ENCODE data around the gene RNF43.
"Not testable (repeated sequence)": the region's sequence is repeated elsewhere in the genome, so short reads cannot be mapped to it uniquely, and the experiment has no call there.

RNF43 gene

DNA sequence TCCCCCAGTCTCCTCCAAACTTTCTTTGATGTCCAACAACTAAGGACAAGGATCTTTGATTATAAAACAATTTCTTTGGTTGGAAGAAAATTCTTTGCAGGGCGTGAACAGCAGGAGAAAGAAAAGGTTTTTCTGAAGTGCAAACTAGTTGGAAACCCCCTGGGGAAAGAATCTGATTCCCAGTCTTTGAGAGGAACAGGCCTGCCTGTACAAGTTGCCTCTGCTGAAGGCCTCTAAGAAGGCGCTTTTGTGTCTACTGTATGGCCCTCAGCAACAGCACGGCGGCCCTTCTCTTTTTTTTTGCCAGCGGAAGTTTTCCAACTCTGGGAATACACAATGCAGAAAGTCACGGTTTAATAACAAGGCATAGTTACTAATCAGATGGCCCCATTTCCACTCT is 14.0 kb downstream of the RNF43 start:
- no peak for DNase-seq

DNA sequence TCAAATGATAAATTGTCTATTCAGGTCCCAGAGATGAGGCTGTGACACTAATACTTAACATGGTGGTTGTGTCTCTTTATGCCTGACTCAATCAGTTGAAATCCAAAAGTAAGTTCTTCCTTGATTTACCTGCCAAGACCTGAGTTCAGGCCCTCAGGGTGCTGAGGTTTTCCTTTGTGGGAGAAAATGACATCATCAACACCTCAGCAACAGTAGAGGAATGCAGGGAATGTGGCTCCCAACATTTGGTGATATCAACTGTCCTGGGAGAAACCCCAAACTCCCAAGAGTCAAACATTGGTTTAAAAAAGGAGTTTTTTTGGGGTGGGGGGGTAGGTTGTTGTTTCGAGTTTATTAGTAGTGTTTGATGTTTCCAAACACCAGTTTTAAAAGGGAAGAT is 14.7 kb downstream of the RNF43 start:
- DNase-seq, result no peak

DNA sequence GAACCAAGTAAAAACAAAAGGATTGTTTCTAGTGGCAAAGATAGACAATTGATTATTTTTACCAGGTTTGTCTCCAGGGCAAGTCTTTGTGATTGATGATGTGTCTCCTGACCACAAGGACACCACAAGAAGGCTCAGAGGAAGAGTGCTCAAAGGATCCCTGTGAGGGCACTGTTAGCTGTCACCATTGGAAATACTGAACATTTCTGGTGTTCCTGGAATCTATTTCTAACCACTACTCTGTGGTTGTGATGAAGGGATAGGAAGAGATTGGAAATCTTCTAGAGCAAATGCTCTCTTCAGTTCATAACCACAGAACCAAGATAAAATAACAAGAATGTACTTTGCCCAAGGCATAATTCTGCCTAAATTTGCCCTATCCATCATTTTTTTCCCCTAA is 15.3 kb downstream of the RNF43 start:
- DNase-seq, result no peak

- DNase-seq, result no peak
These were observed 16.0 kb downstream of the RNF43 start for GRCh38 chr17:58401287-58401686.

GRCh38 chr17:58400826-58401225 is 16.5 kb downstream of the RNF43 start:
- no peak for DNase-seq

DNA sequence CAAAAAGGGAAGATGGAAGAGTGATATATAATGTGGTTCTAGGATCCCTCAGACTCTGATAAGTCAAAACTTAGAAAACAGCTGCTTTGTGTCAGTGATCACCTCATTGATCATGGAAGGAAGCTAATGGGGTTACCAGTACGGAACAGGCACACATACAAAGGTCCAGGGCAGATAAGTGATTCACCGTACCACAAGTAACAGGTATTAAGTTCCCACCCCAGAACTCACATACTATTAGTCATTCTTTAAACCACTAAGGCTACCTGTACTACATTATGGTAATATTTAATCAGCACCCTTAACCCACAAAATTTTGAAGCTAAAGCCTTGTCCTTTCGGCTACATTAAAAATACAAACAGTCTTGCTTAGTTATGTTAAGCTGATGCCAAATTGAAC is 17.4 kb downstream of the RNF43 start:
- no peak for DNase-seq

- no peak for DNase-seq
These were observed 18.6 kb downstream of the RNF43 start for GRCh38 chr17:58398574-58399266.

DNA sequence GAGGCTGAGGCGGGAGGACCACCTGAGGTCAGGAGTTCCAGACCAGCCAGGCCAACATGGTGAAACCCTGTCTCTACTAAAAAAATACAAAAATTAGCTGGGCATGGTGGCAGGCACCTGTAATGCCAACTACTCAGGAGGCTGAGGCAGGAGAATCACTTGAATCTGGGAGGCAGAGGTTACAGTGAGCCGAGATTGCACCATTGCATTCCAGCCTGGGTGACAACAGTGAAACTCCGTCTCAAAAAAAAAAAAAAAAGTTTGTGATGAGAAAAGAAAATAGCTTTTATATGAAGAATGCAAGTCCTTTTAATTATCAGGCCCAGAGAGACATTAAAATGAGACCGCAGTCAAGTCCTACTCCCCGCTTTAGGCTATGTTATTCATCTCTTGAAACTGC is 19.9 kb downstream of the RNF43 start:
- DNase-seq, result not testable (repeated sequence)

DNA sequence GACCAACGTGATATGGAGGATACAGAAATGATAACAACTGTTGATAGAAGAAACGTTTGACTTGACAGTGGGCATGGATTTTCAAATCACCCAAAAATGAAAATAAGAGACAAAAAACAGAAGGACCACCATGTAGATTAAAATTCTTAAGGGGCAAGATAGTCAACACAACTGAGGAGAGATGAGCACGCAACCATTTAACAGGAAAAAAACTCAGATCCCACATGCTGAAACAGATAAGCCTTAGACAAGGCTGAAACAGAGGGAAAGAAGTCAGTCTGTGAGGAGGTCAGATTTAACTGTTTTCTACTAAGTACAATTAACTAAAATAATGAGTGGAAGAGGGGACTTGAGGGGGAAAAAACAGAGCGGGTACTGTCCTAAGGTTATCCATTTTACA is 21.2 kb downstream of the RNF43 start:
- DNase-seq, result no peak

- DNase-seq, result no peak
These were observed 22.7 kb downstream of the RNF43 start for GRCh38 chr17:58394534-58395223.

- no peak for DNase-seq
These were observed 25.9 kb downstream of the RNF43 start for GRCh38 chr17:58391302-58391984.

- DNase-seq, result no peak
These were observed 26.4 kb downstream of the RNF43 start for GRCh38 chr17:58390884-58391283.

- no peak for DNase-seq
These were observed 28.8 kb downstream of the RNF43 start for GRCh38 chr17:58388302-58389190.

DNA sequence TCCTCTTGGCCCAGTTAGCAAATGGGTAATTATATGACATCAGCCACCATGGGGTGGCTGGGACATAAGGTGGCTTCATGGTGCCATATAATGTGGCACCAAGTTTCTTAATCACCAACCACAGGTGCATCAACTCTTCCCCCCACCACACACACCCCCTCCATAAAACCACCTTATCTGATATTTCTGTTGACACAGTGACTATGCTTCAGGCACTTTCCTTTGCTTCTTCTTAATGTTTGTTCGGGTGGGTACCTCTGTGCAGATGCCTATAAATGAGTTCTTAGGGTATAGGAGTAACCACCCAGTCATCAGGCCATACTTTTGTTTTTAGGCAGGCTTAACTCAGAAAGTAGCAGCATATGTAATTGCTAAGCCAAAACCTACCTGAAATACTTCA is 29.5 kb downstream of the RNF43 start:
- no peak for DNase-seq

DNA sequence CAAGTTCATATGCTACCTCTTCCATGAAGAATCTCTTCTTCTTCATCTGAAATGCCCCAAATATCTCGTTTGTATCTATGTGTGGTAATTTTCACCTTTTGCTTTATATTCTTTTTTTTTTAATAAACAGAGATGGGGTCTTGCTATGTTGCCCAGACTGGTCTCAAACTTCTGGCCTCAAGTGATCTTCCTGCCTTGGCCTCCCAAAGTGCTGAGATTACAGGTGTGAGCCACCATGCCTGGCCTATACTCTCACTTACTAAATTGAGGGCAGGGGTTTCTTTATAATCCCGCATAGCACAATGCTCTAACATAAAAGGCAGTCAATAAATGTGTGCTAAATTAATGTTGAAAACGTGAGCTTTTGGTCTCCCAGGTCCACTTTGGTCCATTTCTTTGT is 30.6 kb downstream of the RNF43 start:
- no peak for DNase-seq

DNA sequence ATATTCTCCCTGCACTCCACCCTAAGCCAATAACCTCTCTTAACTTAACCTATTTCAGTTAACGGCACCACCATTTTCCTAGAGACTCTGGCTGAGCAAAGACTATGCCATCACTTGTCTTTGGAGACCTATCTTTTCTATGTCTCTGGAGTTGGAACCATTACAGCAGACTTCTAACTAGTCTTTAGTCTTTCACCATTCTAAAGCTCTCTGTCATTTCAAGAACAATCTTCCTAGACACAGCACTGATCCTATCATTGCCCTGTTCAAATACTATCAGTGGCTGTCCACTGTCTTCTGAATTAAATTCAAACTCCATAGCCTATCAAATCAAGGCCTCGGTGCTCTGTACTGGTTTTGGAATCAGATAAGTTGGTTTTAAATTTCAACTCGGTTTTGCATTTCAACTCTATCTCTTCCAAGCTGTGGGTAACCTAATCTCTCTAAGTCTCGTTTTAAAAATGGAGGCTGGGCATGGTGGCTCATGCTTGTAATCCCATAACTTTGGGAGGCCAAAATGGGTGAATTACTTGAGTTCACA is 31.9 kb downstream of the RNF43 start:
- no peak for DNase-seq

- no peak for DNase-seq
These were observed 32.4 kb downstream of the RNF43 start for GRCh38 chr17:58384897-58385296.

DNA sequence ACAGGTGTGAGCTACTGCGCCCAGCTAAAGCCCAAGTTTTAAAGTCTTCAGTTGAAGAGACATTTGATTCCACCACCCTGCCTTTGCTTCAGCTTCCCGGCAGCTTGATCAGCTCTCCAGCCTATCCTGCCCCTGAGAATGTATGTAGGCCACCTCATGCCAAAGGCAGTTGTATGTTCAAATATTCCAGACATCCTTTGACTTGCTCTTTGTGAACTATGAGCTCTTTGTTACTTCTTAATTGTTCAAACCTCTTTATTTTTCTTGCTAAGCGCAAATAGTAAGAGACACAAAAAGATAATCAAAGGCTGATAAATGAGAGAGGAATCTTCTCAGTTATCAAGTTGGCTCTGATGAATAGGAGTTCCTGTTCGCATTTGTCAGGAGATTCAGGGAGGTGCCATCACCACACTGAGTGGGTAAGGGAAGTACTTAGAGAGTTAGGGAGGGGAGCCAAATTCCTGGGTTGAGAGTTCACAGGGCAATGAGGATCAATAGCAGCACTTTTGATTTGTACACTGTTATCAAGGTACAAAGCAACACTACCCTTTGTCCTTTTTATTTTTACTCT is 33.4 kb downstream of the RNF43 start:
- DNase-seq, result no peak

GRCh38 chr17:58382872-58383242 is 34.5 kb downstream of the RNF43 start:
- no peak for DNase-seq

- DNase-seq, result no peak
These were observed 35.0 kb downstream of the RNF43 start for GRCh38 chr17:58382108-58382871.

- no peak for DNase-seq
These were observed 36.0 kb downstream of the RNF43 start for GRCh38 chr17:58381124-58382035.

Measured in NCI-H446 treated with DMSO at 0.1 percent for 48 hours (cell line).